Putamen (tissue), 1 donor: Measurements from ENCODE around the gene CDKAL1.
"Not testable (repeated sequence)": the region's sequence is repeated elsewhere in the genome, so short reads cannot be mapped to it uniquely, and the experiment has no call there.

ENCODE experiments used
- DNase-seq: peaks from one replicate; pipeline ENCODE4 v3.0.0-alpha.2; 2016; ENCODE audit warnings: low spot score

CDKAL1 gene

DNA sequence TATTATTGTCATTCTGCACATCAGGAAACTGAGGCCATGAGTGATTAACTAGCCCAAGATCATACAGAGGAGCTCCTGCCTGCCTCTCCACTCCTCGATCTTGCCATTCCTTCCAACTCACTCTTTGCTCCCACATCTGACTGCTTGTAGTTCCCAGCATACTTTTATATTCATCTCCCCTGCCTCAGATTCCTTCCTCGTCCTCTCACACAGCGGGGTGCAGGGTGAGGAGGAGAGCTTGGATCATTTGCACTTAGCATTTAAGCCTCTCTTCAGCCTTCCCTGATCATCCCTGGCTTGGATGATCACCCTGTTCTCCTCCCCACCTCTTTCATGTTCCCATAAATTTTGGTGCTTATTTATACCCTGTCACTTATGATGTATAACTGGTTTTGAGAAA, 544.2 kb downstream of the CDKAL1 start:
- no peak for DNase-seq

DNA sequence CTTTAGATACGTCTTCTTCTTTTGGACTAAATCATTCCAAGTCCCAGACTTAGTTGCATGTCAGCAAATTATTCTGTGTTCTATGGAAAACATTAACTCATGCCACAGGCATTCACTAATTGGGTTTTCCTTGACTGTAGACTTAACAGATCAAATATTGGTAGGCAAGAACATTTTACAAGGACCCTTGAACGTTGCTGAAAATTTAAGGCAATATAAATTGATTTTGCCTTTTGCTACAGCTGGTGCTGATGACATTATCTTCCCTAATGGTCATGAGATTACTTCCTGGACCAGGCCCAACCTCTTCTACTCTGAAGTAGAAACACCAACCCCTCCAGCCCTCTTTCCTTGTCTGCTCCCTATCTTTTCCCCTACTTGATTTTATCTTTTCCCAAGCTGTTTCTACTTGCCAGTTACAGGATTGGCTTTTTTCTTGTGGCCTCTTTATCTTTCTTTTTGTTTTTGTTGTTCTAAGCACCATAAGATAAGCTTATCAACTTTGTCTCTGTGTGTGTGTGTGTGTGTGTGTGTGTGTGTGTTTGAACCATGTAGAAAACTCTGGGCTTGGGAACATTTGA, 545.3 kb downstream of the CDKAL1 start:
- no peak for DNase-seq

DNA sequence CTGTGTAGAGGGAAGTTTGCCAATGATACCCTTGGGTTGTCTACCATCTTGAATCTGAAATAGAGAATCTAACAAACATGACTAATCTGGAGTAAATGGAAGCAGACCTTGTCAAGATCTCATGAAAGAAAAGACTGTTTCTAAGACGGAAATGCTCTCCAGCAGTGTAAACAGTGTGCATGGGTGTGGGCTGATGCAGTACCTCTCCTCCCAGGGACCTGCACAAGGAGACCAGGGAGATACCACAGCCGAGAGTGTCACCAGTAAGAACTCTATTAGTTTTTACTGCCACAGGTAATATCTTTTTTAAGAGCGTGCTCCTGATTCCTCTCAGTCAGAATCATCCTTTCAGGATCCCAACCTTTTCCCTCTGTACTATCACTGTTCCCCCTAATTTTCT, 546.0 kb downstream of the CDKAL1 start:
- no peak for DNase-seq

DNA sequence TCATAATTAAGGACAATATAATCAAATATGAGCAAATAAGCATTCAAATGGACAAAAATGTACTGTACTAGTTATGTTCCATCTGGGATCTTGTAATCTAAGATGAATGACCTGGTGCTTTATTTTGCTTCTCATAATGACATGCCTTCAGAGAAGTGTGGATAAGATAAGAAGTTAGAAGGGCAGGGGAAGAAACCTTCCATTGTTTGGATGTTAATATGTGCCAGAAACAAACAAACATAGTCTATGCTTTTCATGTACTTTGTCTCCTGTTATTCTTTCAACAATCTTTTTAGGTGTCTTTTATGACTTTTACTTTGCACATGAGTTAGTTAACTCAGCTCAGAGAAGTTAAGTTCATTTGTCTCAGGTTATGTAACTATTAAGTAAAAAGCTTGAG, 547.8 kb downstream of the CDKAL1 start:
- DNase-seq = no peak

DNA sequence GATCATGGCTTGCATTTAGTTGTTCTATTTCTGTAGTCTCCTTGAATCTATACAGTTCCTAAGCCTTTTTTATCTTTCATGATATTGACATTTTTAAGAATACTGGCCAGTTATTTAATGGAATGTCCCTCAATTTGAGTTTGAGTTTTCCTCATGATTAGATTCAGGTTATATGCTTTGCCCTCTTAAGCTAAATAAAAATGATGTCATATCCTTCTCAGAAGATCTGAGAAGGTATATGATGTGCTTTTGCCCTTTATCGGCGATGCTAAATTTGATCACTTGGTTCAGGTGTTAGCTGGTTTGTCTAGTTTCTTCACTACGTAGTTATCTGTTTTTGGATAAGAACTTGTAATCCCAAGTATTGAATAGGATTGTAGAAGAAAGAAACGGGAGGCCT, 549.5 kb downstream of the CDKAL1 start:
- no peak for DNase-seq

DNA sequence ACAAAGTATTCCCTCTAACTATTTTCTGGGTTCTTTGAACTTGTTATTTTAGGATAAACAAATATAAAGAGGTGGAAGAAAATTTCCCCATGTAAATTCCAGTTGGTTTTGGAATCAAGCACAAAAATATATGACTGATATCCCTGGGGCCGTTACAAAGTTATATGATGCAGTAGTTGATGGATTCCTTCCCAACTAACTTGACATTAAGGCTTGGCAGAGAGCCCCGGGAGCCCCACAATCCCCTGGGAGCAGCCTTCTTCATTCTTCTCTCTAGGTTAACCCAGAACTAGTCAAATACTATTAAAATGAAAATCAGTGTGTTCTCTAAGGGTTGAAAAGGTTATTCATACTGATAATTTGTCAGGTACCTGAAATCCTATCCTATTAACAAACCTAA, 550.4 kb downstream of the CDKAL1 start:
- no peak for DNase-seq

DNA sequence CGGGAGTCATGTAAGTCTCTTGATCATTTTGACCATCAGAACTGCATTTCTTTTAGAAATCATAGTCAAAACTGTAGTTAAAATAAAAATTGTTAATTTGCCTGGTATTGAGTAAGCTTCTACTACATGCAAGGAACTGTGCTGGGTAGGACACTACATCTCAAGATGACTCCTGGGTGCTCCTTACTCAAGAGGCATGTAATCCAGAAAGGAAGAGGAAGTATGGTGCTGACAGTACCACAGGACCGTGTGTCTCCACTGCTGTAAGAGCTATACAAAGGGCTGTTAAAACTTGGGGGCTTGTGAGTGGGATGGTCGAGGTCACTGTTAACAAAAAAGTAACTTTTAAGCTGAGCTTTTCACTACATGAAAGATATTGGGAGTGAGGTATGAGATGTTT, 551.0 kb downstream of the CDKAL1 start:
- DNase-seq = no peak

DNA sequence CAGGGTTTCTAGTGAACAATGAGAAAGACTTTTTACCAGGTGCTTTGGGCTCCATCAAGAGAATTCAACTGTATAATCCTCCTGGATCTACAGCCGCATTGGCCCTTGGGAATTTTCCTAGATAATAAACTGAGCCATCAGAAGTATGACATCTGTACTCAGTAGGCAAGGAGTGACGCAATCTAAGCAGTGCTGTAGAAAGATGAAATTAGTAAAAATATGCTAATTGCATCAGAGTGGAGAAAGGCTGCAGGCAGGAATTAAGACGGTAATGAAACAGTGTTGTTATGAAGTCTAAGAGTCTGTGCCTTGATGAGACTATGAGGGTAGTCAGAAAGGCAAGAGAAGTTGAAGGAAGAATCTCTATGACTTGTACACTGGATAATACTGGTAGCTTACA, 551.4 kb downstream of the CDKAL1 start:
- no peak for DNase-seq

DNA sequence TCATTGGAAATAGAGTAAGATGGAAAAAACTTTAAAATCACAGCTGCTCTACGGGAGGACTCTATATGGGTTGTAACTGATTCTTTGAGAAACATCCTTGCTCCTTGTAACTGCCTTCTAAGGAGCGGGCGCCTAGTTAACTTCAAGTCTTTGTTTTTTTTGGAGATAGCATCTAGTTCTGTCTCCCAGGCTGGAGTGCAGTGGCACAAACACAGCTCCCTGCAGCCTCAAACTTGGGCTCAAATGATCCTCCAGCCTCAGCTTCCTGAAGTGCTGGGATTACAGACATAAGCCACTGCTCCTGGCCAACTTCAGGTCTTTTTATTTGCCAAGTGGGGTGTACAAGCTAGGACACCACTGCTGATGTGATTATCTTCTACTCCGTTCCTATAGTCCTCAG, 552.9 kb downstream of the CDKAL1 start:
- no peak for DNase-seq

DNA sequence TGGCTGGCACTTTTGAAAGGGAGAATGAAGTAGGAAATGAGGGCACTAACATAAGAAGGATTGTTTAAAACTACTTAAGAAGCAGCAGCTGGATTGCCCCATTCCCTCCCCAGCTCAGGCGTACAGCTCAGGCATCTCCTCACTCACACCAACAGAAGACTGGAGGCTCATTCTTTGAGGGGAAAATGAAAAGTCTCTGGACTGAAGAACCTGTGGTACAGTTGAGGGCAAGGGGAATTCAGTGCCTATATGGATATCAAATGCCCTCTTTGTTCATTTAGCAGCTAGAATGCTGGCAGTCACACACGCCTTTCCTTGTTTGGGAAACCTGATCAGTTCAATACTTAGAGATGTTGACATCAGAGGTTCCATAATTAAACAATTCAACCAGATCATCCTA, 557.2 kb downstream of the CDKAL1 start:
- DNase-seq = no peak

DNA sequence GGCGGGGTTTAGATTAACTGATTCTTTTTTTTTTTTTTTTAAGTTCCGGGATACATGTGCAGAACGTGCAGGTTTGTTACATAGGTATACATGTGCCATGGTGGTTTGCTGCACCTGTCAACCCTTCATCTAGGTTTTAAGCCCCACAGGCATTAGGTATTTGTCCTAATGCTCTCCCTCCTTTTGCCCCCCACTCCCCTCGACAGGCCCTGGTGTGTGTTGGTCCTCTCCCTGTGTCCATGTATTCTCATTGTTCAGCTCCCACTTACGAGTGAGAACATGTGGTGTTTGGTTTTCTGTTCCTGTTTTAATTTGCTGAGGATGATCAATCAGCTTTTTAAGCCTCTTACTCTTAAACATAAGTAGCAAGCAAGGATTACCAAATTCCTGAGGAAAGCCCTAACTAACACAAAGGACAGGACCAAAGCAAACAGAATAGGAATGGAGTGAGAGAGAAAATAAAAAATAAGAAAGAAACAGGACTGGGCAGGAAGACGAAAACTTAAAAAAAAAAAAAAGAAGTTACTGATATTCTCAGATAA, 558.0 kb downstream of the CDKAL1 start:
- DNase-seq = not testable (repeated sequence)

DNA sequence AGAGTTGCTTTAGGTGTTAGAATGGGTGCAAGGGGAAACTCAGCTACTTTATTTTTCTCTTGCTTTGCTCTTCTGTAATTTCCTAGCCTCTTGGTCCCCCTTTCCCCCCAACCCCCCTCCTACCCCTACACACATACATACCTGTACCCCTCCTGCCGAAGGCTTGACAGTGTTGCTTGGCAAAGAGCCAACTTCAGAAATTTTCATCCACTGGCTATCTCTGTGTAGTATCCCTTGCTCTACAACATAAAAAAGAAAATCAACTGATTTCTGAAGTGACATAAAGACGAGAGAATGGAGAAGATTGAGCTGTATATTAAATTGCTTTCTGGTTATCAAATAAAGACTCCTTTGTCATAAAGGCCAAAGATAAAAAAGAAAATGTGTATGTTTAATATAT, 561.2 kb downstream of the CDKAL1 start:
- DNase-seq = no peak

DNA sequence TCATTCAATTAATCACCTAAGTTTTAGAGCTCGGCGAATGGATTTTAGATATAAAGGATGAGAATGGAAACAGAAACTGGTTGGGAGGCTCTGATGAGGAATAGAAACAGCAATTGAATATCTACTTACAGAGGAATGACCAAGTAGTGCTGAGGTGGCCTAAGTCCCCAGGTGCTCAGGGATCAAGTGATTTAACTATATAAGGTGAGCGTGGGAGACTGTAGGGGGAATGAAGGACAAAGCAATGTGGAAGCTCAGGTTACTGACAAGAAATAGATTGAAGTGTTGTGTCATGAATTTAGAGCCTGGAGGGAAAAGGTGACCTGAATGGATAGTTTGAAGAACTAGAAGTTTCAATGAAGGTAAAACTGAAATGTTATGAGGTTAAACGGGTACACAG, 563.9 kb downstream of the CDKAL1 start:
- no peak for DNase-seq

DNA sequence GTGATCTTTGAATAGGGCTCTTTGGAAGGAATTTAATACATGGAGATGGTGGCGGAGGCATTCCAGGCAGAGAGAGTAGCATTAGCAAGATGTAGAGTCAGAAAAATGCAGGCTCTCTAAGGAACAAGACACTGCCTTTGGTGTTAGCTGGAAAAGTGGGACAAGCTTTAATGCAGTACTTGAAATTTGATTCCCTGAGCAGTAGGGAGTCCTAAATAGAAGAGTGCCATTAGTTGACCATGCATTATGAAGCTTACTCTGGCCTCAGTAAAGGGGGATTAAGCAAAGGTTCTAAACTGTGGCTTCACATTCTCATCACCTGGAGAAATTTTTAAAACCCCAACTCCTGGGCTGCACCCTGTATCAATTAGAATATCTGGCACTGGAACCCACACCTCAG, 564.5 kb downstream of the CDKAL1 start:
- DNase-seq = no peak

DNA sequence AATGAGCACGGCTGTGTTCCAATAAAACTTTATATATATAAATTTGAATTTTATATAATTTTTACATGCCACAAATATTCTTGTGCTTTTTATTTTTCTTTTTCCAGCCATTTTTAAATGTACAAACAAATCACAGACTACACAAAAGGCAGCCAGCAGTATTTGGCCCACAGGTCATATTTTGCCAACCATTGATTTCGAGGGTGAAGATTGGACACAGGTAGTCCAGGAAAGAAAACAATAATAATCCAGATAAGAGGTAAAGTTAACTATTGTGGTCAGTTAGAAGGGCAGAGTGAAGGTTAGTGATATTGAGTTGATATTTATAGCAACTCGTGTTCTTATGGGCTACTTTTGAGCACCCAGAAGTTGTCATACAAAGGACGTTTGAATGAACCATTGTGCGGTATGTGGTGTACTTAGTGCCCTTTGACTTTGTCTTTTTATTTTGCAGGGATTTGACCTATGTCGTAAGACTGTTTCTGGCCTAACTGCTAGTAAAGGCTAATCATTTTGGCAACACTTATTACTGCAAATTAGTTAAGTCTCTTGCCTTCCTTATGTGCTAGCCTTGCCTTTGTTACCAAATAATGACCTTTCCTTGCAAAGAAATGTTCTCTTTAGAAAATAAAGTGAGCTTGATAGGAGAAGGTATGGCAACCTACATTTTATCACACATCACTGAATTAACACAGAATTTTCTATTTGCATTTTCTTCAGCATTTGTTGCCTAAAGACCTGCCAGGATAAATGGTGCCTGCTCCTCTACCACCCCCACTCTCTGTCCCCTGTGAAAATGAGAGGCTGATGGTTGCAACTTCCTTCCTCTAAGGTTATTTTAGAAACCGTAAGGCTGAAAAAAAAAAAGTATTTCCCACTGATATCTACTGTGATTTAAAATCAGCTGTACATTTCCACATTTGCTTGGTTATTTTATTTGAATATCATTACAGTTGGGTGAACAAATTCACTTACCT, 565.4 kb downstream of the CDKAL1 start:
- no peak for DNase-seq

DNA sequence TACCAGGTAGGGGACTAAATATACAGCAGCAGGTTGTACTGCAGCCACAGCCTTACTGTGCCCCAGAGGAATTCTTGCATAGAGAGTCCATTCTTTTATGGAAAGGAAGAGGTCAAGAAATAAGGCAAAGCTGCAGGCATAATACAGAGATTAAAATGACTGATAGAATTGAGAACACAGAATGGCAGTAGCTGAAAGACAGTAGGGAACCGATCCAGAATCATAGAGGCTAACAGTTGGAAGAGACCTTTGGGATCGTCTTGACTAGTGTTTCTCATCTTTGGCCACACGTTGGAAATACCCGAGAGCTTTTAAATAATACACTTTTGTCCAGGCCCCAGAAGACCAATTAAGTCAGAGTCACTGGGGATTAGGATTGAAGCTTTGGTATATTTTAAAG, 566.7 kb downstream of the CDKAL1 start:
- no peak for DNase-seq

DNA sequence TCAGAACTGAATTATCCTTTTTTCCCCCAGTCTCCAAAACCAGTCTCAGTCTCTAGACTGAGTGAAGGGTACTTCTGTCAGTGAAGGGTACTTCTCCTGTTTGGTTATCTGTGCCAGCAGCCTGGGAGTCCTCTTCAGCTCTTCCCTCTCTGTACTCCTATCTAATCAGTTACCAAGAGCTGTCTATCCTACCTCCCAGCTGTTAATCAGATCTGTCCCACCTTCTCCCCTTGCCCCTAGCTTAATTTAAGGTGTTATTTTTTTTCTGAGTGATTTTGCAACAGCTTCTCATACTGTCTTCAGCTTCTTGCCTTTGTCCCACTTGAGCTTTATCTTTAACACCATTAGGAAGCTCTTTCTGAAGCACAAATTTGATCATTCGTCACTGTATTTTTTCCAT, 567.4 kb downstream of the CDKAL1 start:
- DNase-seq = no peak

DNA sequence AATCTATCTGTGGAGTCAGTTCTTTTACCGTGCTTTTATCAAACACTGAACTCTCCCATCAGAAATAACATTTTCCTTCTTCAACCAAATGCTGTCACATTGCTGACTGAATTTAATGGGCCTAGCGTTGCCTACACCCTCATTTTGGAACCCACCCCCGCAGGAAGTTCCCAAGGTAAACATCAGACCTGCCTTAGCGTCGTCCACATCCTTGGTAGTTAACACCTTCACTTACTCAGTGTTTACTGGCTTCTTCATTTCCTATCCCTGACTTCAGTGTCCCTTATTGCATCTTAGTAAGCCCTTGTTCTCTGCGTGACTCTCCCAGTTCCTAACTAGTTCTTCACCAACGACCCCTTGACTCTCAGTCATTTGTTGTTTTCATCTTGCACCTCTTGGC, 567.9 kb downstream of the CDKAL1 start:
- no peak for DNase-seq

DNA sequence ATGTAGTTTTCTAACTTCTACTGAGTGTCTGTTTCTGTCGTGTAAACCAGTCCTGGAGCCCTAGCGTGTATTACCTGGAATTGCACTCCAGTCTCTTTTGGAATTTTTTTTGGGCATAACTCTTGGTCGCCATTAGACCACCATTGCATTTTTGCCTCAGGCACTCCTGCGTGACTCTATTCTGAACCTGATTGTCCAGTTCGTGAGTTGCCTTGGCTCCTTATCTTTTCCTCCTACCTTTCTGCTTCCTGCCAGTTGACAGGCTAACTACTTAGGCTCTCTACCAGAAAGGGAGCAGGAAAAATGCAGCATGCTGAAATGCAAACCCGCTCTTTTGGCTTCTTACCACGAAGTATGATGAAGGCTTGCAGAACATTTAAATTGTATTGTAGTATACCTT, 568.4 kb downstream of the CDKAL1 start:
- DNase-seq = no peak

DNA sequence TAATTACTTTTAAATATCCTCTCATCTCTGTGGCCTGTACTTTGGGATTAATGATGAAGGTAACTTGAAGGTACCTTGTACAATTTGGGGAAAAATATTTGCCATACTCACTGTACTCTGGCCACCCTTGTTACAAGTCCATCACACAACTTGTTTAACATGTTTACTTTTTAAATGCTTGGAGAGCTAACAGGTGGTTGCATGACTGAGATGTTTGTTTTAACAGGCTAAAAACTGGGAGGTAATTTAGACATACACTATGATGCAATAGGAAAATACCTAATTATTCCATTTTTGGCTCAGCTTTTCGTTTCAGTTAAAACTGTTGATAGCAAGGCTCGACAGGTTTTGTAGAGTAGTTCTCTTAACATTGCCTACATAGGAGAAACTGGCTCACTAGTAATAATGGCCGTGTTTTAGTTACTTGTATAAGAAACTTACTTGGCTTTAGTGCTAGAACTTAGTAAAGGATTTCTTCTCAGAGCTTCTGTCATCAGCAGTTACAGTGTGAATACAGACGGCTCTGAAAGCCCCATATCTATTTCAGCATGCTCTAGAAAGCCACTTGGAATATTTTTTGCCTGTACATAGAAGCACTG, 569.5 kb downstream of the CDKAL1 start:
- DNase-seq = no peak

DNA sequence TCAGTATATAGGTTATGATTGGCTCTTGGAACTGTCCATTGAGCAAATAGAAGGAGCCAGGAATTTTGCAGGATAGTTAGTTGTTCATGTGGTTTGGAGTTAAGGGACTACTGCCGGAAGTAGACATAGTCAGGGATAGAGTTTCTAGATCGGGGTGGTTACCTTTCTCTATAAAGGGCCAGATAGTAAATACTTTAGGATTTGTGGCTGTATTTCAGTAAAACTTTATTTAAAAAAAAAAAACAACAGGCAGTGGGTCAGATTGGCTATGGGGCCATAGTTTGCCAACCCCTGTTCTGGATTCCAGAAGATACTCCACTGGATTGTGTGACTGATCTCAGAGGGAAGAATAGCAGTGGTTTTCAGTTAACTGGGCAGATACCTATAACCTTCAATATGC, 570.0 kb downstream of the CDKAL1 start:
- DNase-seq = no peak

DNA sequence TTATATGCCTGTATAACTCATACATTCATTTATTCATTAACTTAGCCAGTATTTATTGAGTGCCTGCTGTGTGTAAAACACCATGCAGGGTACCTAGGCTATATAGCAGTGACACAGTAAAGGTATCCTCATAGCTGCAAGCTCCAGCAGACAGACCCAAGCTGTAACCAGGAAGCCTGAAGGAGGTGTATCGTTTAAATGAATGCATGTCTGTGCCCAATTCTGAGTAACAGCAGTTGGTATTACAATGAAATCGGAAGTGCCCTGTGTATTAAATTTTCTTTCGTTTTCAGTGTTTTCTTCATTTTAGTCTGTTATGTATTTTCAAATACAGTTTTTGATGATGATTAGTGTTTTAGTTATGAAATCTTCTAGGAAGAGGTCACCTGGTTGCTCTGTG, 573.5 kb downstream of the CDKAL1 start:
- DNase-seq = no peak
